HG02981 (cell line): ENCODE results near the gene RPS19BP1.

Experiments
- ATAC-seq: cut with Tn5 transposase; IDR thresholded peaks from one replicate; pipeline ENCODE4 v1.9.1; 2021; ENCODE audit warnings: mild to moderate bottlenecking, moderate library complexity; ENCODE audit not compliant: unreplicated experiment

The RPS19BP1 gene

GRCh38 chr22:39532215-39533073 lies at the start of gene RPS19BP1:
Gene RPS19BP1 (minus strand): TSS chr22:39532748. CDS start chr22:39532738, 10 bp downstream.
- peak; percentile 75 for ATAC-seq

DNA sequence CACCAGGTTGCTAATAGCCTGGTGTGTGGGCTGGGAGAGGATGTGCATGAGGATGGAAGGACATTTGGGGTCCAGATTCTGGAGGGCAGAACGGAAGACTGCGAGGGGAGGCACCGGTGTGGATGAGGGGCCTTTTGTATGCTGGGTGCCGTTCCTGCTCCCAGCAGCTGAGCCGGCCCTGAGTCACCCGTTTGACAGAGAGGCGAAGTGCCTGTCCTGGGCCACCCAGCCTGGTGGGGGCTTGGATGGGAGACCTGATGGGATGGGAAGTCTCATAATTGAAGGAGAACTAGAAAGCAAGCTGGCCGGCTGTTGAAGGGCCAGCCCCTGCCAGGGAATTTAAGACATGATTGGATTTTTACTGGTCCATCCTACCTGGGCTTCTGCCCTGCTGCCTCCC lies 48.8 kb upstream of the RPS19BP1 start:
- no peak for ATAC-seq

DNA sequence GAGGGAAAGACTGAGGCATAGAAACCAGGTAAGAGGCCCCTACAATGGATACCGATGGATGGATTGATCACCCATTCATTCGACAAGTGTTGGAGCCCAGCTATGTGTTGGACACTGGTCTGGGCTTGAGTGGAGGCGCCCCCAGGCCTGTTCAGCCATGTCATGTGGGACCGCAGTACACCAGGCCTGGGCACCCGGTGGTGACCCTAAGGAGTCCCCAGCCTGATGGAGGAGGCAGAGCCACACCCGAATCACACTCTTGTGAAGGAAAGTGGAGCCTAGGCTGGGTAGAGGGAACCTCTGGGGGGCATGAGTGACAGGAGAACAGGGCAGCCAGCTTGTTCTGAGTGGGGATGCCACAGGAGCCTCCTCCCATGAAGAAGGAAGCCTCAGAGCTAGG lies 48.2 kb upstream of the RPS19BP1 start:
- ATAC-seq: no peak

DNA sequence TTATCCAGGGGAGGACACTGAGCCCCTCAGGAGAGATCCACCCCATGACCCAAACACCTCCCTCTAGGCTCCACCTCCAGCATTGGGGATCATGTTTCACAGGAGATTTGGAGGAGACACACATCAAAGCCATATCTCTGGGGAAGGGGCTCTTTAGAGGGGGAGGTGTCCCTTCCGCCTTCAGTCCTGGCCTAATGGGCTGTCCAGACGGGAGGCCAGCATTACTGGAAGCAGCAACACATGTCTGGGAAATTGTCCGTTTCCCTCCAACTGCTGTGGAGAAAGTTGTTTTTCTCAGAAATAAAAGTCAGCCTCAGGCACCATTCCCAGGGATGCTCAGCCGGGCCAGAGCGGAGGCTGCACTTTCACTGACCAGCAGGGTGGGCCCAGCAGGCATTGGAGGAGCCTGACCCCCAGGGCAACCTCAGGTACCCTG lies 47.5 kb upstream of the RPS19BP1 start:
- no peak for ATAC-seq

GRCh38 chr22:39577900-39578299 lies 45.4 kb upstream of the RPS19BP1 start:
- no peak for ATAC-seq

- ATAC-seq: no peak
Measured at GRCh38 chr22:39577366-39577765, 44.8 kb upstream of the RPS19BP1 start.

DNA sequence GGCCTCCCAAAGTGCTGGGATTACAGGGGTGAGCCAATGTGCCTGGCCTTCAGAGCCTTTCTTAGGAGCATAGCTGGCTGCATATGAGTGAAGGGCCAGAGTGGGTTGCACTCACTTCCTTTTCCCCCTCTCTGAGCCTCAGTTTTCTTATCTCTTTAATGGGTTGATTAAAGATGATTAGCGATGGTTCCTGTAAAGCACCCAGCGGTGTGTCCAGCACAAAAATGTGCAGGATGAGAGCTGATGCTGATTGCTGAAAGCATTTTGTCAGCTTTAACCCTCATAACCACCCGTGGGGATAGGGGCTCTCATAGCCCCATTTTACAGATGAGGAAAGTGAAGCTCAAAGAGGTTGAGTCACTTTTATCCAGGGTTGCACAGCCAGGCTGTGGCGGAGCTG lies 43.5 kb upstream of the RPS19BP1 start:
- no peak for ATAC-seq

DNA sequence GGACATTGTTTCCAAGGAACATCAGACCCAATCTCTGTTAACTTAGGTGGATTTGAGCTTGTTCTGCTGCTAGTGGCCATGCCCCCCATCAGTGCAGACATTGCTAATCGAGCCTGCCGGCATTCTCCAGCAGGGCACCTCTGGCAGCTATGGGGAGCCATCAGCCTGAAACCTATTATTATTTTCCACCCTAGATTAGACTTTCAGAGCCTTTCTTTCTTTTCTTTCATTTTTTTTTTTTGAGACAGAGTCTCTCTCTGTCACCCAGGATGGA lies 42.9 kb upstream of the RPS19BP1 start:
- ATAC-seq: no peak

DNA sequence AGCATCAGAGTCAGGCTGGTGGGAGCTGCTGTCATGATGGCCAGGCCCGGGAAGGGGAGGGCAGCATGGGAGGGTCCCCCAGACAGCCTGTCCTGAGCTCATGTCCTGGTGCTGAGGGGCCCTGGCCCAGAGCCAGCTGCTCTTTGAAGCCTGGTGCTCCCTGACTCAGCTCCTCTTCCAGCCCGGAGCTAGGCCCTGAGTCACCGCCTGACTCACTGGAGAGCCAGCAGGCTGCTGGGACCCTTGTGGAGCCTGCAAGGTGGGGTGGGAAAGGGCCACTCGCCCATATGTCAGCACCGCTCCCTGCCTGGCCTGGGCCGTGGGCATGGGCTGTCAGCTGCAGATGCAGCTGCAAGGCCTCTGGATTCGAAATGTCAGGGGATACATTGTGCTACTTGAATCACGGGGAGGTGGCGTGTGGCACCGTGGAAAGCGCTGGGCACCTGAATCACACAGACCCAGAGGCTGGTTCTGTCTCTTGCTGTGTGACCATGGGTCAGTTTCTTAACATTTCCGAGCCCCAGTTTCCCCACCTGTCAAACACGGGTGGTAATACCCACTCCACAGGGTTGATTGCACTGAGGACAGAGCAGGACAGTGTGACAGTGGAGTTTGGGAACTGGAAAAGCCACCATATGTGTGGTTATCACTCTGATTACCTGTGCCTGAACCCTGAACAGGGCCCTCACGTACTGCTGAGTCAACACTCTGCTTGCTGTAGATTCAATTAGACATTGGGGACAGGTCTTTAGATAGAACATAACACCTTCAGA lies 42.4 kb upstream of the RPS19BP1 start:
- ATAC-seq: no peak

- no peak for ATAC-seq
Measured at GRCh38 chr22:39571538-39571937, 39.0 kb upstream of the RPS19BP1 start.

DNA sequence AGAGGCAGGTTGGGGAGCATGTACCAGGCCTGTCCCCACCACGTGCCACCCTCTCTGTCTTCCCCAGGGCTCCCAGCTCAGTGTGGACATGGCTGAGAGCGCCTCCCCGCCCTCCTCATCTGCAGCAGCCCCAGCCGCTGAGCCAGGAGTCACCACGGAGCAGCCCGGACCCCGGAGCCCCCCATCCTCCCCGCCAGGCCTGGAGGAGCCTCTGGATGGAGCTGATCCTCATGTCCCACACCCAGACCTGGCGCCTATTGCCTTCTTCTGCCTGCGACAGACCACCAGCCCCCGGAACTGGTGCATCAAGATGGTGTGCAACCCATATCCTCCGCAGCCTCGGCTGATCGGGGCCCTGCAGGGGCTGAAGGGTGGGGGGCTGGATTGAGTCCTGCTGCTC lies 38.1 kb upstream of the RPS19BP1 start, which contains the start of gene CACNA1I:
CACNA1I (plus strand) TSS at position 89 of the 400 bp plus-strand sequence; CDS start at position 89, 0 bp downstream.
- ATAC-seq: no peak

DNA sequence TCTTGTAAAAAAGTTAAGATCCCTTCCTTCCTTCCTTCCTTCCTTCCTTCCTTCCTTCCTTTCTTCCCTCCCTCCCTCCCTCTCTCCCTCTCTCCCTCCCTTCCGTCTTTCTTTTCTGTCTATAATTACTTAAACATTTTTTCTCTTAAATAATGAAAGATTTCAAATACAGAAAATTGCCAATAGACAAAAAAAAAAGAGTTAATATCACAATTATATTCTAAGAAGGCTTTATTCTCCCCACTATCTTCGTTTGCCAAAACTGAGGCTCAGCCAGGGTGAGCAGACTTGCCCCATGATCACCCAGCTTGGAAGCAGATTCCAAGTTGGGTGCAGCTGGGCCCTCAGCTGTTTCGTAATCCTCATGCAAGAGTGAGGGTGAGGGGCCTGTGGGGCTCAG lies 37.7 kb upstream of the RPS19BP1 start:
- no peak for ATAC-seq

DNA sequence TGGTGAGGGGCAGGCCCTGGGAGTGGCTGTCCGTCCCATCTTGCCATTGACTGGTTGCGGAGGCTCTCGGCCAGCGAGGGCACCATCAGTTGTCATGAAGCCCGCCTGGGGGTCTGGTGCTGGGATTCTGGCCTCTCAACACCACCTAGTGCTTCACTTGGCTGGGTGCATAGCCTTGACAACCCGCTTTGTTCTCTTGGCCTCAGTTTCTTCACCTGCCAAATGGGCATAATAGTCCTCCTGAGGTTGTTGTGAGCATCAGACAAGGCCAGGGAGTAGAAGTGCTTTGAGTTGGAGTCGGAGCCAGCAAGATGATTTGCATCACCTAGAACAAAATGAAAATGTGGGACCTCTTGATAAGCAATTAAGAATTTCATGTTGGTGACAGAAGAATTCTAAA lies 36.5 kb upstream of the RPS19BP1 start:
- ATAC-seq: no peak

DNA sequence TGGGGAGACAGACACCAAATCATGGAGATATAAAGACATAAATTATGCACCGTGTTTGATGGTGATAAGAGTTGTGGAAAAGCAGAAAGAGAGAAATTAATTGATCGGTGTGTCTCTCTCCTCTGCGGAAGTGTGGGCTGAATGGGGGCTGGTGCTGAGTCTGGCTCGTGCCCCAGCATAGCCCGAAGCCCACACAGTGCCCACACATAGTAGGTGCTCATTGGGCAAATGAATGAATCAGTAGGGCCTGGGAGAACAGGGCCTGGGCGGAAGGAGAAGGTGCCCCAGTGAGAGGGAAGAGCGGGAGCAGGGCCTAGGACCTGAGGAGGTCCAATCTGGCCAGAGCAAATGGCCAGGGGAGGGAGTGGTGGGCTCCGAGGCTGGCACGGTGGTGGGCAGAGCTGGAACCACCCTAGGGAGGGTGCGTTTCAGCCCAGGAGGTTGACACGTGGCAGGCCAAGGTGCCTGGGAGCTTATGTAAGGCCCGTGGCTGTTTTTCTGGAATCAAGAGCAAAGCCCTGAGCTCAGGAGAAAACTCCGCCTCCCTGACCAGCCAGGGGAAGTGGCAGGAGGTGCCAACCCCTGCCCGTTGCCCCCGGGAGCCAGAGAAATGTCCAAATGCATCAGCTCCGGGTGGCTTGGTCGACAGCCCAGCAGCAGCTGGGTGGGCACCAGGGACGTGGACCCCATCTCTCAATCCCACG lies 35.9 kb upstream of the RPS19BP1 start:
- no peak for ATAC-seq

GRCh38 chr22:39567135-39567946 lies 34.8 kb upstream of the RPS19BP1 start:
- ATAC-seq: no peak

DNA sequence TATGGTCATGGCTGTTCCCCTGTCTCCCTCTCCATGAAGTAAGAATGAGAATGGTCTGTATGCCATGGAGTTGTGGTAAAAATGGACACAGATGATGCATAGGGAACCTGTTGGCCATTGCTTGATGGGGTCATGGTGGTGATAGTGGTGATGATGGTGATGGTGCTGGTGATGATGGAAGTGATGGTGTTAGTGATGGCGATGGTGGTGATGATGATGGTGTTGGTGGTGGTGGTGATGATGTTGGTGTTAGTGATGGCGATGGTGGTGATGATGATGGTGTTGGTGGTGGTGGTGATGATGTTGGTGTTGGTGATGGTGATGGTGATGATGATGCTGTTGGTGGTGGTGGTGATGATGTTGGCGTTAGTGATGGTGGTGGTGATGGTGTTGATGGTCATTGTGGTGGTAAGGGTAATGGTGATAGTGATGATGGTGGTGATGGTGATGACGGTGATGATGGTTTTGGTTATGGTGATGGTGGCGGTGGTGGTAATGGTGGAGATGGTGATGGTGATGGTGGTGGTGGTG lies 32.9 kb upstream of the RPS19BP1 start:
- no peak for ATAC-seq

- no peak for ATAC-seq
Measured at GRCh38 chr22:39563571-39564428, 31.3 kb upstream of the RPS19BP1 start.

DNA sequence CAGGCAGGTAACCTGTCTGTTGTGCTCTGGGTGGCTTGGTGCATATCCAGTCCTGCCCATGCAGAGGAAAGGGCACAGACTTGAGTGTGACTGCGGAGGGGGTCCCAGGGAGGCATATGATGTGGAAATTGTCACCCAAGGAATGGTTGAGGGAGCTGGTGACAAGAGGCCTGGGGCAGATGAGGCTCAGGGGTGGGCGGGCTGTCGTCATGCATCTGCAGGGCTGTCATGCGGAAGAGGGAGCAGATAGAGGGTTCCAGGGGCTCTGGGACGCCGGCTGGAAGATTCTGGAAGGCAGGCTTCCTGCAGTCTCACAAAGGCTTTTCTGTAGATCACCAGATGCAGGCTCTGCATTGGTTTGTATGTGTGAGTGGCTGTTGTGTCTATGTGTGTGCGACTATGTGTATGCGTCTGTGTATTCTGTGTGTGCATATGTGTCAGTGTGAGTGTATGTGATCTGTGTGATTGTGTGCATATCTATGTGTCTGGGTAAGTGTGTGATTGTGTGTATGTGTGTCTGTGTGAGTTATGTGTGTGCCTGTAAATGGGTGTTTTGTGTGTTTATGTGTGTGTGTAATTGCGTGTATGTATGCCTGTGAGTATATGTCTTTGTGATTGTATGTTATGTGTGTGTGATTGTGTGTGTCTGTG lies 30.4 kb upstream of the RPS19BP1 start:
- ATAC-seq: no peak

DNA sequence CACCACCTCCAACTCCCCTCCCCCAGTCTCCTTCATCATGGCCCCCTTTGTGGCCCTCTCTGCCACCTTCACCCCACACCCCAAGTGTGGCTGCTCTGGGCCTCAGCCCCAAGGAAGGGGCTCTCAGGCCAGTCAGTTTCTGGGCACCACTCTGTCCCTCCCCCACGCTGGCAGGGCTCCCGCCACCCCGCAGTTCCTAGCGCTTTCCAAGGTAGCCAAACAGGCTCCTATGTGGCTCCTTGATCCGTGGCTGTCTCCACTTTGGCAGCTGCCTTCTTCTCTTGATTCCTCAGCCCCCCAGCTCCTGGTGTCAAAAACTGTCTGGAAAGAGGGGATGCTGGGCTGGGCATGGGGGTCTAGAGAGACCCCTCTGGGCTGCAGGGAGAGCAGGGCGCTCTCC lies 27.6 kb upstream of the RPS19BP1 start:
- no peak for ATAC-seq
